NCI-H2107 (cell line): Measurements from ENCODE around the gene KCNA3.
A peak's percentile ranks its signal among the peaks of the same experiment; 100 is the strongest.

Experiments used
- DNase-seq: peaks from one replicate; lab custom pipeline; 2025; lab: John Stamatoyannopoulos, UW

The KCNA3 gene

DNA sequence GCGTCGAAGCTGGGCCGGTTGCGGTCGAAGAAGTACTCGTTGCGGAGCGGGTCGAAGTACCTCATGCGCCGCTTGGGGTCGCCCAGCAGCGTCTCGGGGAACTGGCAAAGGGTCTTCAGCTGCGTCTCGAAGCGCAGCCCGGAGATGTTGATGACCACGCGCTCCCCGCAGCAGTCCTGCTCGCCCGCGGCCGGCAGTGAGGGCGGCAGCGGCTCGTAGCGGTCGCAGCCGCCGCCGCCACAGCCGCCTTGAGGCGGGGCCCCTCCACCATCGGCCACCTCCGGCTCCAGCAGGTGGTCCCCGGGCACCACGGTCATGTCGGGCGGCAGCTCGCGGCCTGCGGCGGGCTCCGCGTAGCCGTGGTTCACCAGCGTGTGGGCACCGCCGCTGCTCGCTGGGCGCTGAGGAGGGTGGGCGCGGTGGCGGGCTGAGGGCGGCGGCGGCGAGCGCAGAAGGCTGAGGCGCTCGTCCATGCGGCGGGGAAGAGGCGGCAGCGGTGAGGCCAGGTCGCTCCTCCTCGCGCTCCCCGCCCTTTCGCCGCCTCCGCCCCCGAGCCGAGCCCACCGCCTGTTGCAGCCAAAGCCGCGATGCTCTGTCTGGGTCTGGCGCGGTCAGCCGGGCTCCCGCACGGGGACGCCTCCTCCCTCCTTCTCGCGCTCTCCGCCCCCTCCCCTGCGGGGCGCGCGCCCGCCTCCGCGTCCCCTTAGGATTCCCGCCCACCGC, at the start of gene KCNA3:
Gene KCNA3, minus strand, starts transcription at position 604 of the 723 bp plus-strand sequence. Its CDS starts 131 bp downstream, at position 473.
- no peak for DNase-seq

DNA sequence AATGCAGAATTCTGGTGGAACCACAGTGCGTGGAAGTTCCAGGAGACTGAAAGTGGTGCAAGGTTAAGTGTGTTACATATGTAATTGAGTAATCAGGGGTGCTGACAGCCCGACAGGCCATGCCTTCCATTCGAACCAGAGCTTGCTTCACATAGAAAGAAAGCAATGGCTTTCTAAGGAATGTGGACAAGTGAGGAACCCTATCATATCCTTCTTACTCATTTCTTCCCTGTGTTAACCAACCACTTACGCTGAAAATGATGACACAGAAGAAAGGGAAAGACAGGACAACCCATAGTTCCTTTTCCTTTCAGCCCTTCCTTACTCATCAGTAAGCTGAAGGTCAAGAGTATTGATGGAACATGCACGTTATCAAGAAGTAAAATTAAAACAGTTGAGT, 48.1 kb upstream of the KCNA3 start:
- DNase-seq: no peak

DNA sequence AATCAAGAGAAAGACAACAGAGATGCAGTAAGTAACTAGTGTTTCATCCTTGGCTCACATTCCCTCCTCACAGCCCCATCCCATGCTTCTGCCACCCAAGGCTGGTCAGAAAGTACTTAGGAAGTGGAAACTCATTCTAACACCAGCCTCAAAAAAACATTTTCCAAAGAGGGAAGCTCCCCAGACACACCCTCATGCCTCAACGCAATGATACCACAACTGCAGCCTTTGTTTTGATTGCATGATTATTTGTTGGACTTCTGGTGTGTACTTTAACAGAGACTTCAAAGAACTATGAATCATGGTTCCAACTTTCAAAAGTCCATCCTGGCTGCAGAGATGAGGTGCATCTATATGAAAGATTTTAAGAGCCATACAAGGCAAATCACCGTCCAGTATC, 45.2 kb upstream of the KCNA3 start:
- no peak for DNase-seq

DNA sequence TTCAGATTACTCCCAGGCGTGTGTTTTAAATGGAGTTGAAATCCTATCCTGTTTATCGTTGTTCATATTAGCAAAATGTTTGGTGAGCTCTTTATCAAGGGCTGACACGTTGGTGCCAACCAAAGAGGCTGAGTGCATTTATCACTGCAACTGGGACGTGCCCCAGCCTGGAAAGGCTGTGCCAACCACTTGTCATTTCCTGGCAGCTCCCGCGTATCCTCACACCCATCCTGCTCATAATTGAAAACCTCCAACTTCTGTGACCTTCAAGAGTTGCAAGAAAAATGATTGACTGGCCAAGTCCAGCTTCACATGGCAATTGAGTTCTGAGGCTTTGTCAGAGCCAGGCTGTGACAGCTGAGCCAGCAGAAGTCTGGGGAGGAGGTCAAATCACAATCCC, 43.7 kb upstream of the KCNA3 start:
- no peak for DNase-seq

DNA sequence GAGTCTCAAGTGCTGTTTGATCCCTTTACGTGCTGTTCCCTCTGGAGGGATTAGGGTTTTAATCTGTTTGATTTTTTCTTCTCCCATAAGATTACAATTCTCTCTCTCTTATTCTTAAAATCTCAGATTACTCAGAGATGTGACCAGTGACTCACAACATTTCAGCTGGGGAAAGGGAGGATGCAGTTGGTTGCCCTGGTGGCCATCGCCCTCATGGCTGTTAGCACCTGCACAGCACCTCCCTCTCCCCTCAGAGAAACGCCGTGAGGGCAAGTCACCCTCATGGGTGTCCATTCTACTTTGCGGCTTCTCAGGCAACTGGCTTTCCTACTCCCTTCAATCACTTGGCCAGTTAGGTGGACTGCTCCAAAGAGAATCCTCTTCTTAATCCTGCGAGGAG, 42.4 kb upstream of the KCNA3 start:
- DNase-seq: no peak

DNA sequence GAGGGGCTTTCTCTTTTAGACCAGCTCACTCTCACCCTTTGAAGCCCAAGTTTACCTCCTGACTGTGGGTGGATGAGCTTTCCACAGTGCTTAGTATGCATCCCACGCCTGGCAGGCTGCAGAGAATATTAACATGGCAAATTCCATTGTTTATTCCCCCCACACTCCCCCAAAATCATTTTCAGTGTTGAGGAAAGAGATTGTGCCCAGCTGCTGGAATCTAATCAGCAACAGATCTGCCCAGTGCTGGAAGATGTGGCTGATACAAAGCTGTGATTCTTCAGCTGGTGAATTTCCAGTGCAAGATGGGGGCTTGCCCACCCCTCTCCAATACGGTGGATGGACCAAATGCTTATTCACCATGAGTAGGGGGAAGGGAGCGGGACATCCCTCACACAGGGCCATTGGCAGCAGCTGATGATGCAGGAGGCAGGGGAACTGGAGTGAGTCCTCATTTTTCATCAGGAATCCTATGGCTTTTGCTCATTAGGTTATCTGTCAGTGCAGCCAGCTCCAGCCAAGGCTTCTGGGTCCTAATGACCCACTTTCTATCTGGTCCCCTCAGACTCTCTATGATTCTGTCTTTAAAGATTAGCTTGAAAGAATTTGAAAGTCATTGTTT, 39.7 kb upstream of the KCNA3 start:
- no peak for DNase-seq

DNA sequence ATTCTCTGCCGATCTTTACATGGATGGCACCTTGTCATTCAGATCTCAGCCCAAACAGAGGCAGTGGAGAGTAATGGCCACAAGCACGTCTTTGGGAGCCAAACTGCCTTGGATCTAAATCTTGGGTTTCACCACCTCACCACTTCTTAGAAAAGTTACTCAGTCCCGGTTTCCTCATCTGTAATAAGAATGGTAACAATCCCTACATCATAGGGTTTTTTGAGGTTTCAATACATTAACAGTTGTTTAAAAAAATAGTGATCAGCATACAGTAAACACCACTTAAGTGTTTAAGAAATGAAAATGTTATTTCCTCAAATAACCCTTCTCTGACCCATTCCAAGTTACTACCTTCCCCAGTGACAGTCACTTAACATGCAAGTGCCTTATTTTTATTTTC, 38.5 kb upstream of the KCNA3 start:
- no peak for DNase-seq

DNA sequence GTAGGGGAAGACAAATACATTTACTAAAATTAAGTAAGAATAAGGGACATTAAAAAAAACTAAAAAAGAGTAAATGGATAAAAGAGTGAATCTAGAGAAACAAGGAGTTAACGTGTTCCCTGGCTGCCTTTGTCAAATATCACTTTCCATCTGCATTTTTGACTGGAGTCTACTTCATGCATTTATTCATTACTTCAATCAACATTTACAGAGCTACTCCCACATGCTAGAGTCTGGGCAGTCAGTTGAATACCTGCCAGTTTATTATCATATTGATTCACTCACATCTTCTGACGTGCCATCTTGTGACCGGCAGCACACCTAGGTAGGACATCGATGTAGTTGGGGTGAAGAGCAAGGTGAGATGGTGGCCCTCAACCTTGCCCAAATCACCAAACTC, 35.6 kb upstream of the KCNA3 start:
- no peak for DNase-seq

DNA sequence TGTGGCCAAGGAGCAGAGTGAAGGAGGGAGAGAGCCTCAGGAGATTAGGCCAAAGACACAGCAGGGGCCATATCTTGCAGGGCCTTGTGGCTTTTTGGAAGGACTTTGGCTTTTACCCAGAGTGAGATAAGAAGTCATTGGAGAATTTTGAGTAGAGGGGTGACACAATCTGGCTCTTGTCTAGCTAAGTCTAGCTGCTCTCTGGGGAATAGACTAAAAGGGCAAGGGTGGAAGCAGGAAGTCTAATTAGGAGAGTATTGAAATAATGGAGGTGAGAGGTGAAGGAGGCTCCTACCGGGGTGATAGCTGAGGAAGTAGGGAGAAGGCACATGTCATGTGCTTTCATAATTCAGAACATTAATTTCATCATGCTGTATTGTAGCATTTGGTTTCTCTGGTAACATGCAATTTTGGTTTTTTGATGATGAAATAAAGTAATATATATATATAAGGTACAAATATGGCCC, 34.3 kb upstream of the KCNA3 start:
- DNase-seq: no peak

DNA sequence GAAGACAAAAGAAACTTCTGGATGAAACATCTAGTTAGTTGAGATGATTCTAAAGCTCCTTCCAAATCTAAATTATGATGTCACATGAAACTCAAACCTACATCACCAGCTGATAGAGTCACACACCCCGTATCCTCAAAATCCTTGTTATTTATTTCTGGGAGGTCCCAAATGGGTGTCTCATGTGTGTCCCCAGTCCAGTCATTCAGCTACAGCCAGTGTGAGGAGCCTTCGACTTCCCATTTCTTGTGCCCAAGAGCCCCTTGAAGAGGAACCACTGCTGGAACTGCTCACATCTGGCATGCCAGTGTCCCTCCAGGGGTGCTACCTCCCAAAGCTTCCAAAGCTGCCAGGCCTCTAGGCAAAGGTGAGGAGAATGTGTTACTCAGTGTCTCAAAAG, 32.5 kb upstream of the KCNA3 start:
- no peak for DNase-seq

DNA sequence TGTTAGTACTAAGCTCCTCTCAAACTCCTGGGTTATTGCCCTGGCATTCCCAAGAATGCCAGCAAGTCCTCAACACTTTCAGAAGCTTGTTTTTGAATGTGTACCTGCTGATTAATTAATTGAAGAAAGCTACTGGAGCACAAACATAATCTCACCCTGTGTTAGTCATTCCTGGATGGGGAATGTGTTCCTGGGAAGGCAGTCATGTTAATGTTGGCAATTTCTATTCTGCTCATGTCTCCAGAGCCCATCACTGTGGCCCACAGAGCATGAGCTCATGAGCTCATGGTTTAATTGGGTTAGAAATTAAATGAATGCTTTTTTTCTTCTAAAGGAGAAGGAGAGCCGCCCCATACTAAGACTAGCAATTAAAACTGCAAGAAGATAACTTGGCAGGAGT, 31.9 kb upstream of the KCNA3 start:
- DNase-seq: no peak

DNA sequence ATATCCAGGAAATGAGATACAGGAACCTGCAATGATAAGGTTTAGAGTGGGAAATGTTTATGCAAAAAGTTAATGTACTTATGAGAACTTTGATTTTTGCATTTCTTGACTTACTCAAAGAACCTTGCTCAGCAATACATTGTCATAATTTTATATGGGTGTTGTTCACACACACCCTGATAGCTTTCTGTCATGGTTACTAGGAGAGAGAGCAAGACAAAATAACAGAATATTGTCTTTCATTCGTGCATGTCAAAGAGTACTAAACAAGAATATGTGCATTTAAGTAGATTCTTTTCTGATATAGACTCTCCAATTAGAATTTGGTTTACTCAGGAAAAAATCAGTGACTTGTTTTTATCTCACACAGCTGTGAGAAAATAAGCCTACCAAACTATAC, 27.5 kb upstream of the KCNA3 start:
- no peak for DNase-seq

DNA sequence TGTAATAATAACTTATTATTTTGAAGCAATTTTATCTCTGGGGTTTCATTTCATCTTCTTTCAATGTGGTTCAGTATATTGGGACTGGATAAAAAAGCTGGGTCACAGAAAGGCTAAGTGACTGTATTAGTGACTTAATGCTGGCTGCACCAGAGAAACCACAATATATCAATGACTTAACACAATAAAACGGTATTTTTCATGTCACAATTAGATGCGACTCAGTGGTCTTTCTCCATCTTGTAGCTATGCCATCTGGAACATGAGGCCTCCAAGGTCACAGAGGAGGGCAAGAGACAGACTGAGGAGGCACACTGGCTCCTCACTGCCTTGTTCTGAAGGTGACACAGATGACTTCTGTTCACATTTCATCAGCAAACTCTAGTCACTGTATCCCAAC, 26.0 kb upstream of the KCNA3 start:
- no peak for DNase-seq

DNA sequence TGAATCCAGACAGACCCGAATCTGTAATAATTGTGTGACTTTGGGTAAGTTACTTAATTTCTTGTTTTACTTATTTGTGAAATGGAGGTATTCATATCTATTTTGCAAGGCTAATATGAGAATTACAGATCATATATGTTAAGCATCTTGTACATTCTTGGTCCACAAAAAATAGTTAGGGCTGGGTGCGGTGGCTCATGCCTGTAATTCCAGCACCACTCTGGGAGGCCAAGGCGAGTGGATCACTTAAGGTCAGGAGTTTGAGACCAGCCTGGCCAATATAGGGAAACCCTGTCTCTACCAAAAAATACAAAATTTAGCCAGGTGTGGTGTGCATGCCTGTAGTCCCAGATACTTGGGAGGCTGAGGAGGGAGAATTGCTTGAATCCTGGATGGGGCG, 22.9 kb upstream of the KCNA3 start:
- no peak for DNase-seq

DNA sequence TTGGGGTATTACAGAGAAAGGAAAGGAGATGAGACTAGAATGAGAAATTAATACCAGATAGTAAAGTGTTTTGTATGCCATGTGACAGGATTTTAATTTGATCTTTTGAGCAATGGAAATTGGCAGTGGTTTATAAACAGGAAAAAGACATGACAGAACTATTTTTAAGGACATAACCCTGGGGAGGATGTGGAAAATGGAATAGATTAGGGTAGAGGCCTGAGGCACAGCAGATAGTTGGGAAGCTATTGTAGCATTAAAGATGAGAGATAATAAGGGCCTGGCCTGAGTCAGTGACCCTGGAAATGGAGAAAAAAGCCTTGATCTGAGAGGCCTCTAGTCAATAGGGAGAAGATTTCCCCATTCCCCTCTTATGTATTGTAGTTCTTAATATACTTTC, 22.1 kb upstream of the KCNA3 start:
- no peak for DNase-seq

DNA sequence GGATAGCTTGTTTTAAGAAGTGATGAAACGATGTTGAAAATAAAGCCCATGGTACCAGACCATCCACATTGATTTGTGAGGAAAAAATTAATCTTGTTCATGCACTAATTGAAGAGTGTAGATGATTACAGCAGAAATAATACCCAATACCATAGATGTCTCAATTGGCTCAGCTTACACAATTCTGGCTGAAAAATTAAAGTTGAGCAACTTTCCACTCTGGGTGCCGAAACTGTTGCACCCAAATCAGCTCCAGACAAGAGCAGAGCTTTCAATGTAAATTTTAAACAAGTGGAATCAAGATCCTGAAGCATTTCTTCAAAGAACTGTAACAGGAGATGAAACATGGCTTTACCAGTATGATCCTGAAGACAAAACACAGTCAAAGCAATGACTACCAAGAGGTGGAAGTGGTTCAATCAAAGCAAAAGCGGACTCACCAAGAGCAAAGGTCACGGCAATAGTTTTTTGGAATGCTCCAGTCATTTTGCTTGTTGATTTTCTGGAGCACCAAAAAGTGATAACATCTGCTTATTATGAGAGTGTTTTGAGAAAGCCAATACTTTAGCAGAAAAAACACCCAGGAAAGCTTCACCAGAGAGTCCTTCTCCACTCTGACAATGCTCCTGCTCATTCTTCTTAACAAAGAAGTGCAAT, 16.1 kb upstream of the KCNA3 start:
- no peak for DNase-seq

DNA sequence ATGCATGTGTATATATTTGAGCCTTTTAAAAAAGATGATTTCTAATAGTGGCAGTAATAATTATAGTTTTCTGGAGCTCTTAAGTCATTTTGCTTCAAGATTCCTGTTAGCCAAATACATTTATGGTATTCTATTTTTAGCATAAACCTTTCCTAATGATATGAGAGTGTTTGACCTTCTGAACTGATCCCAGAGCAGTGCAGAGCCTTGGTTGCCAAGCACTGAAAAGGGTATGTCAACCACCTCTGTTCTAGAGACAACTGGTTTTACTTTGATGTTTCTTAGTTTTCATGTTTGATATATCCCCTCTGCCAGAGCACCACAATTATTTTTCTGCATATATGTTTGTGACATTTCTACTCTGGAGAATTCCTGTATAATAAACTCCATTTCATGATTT, 15.1 kb upstream of the KCNA3 start:
- DNase-seq: no peak

DNA sequence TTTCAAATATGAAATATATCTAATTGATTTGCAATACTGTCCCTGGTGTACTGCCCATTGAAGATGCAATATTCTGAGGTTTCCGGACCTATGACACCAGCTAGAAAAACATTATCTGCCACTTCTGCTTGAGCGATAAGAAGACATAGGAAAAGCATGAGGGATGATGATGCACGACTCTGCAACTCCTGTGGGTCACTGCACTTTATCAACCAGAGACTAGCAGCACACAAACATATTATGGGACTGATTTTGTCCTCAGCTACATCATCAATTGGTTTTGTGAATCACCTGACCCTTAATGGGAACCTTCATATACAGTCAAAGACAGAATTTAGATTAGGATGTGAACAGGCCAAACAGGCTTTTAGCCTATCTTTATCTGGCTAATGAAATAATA, 13.8 kb upstream of the KCNA3 start:
- DNase-seq: no peak

DNA sequence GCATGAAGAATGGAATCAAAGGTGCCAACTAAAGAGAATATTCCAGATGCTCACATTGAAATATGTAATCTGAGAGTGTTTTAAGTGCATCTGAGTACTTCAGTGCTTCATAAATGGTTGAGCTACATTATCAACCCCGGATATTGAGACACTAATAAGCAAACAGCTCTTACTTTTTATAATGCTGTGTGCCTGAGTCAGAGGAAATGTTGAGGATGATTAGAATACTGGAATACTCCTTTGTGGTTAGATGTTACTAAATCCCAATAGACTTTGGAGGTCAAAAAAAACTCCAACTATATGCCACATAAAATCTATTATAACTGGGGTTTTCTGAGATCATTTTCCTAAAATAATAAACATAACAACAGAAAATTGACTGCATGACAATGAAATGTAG, 12.5 kb upstream of the KCNA3 start:
- DNase-seq: peak; percentile 25

DNA sequence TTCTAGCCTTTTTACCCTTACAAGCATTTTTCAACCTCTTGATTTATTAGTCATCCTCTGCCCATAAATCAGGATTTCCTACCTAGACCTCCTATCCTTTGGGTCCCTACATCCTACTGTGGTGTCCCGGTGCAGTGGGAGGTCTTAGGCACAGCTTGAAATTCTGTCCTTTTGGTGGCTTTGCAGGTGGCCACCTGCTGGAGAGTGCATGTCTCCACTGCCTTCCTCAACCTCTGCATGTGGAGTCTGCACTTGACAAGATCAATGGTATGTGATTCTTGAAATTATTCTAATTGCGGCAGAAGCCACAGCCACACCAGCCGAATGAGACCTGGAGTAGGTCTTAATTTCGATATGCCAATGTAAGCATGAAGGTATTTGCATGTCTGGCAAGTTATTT, 11.4 kb upstream of the KCNA3 start:
- DNase-seq: no peak

DNA sequence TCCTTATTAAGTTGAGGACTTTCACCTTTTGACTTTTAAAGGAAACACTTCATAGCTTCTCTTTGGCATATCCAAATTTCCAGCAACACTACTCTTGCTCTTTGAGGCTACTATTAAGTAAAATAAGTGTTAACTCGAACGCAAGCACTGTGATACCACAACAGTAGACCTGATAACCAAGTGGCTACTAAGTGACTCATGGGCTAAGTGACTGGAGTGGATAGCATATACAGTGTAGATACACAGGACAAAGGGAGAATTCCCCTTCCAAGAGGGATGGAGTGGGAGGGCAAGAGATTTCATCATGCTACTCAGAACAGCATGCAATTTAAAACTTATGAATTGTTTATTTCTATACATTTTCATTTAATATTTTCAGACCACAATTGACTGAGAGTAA, 9.8 kb upstream of the KCNA3 start:
- DNase-seq: no peak

DNA sequence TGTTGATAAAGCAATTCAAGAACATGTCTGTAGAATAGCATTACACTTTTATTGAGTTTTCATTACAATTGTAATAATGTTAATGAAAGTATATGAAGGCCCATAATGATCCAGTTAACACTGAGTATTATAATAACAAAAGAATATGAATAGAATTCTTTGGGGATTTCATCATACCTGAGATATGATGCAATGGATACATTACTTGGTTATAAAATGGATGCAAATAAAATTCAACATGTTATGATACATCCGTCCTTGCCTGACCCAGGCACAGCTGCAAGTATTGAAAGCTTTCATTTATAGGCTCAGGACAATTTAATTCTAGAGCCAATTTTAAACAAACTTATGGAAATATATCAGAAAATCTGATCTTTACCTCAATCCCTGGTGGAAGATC, 8.2 kb upstream of the KCNA3 start:
- DNase-seq: no peak

DNA sequence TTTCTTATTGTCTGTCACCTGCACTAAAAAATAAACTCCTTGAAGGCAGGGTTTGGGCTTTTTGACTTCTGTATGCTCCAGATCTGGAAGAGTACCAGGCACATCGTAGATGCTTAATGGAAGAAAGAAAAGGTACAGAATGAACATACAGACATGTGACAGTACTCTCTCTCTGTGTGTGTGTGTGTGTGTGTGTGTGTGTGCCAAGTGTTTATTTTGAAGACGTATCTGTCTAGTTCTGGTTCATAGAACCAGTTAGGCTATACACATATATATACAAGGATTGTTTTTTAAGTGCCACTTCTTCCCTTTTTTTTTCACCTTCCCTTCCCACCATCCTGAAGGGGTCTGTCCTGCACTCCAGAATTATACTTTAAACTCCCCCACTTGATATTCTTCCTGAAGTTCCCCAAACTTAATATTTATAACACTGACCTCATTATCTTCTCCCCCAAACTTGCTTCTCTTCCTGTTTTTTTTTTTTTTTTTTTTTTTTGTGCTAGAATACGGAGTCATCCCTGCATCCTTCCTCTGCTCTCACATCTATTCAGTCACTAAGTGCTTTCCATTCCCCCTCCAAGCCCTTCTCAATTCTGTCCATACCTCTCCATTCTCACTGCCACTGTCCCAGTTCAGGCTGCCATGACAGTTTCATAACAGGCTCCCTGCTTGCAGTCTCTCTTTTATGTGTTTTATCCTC, 5.4 kb upstream of the KCNA3 start:
- no peak for DNase-seq
